GM19397 (cell line): Measurements from ENCODE around the gene DDN.

Source experiments
- ATAC-seq: cut with Tn5 transposase; IDR thresholded peaks from one replicate; pipeline ENCODE4 v1.9.1; 2021; ENCODE audit warnings: mild to moderate bottlenecking, moderate library complexity; ENCODE audit not compliant: unreplicated experiment

DDN gene

GRCh38 chr12:48969160-48969771 is 29.9 kb downstream of the DDN start:
- no peak for ATAC-seq

GRCh38 chr12:48968467-48968866 is 30.7 kb downstream of the DDN start:
- no peak for ATAC-seq

- no peak for ATAC-seq
Observed at GRCh38 chr12:48967991-48968390, 31.2 kb downstream of the DDN start.

GRCh38 chr12:48966177-48966895 is 32.8 kb downstream of the DDN start:
- no peak for ATAC-seq

GRCh38 chr12:48965298-48965838 is 33.8 kb downstream of the DDN start:
- ATAC-seq, result no peak

GRCh38 chr12:48961801-48962200 is 37.4 kb downstream of the DDN start:
- no peak for ATAC-seq

- ATAC-seq, result no peak
Observed at GRCh38 chr12:48961331-48961730, 37.8 kb downstream of the DDN start.

GRCh38 chr12:48960834-48961233 is 38.3 kb downstream of the DDN start:
- ATAC-seq, result no peak

- no peak for ATAC-seq
Observed at GRCh38 chr12:48958049-48958388, 41.2 kb downstream of the DDN start.

GRCh38 chr12:48957141-48958048 is 41.8 kb downstream of the DDN start, which contains the start of gene ARF3:
Gene ARF3, minus strand, starts transcription at chr12:48957487. Its CDS starts 16,392 bp downstream, at chr12:48941095.
- ATAC-seq, result peak; percentile 87

- peak; percentile 20 for ATAC-seq
Observed at GRCh38 chr12:48956279-48957140, 42.7 kb downstream of the DDN start.

- ATAC-seq, result no peak
Observed at GRCh38 chr12:48954841-48955501, 44.2 kb downstream of the DDN start.

- ATAC-seq, result no peak
Observed at GRCh38 chr12:48954061-48954460, 45.1 kb downstream of the DDN start.

GRCh38 chr12:48952691-48953090 is 46.5 kb downstream of the DDN start:
- no peak for ATAC-seq

GRCh38 chr12:48947727-48948126 is 51.4 kb downstream of the DDN start:
- no peak for ATAC-seq

GRCh38 chr12:48946943-48947342 is 52.2 kb downstream of the DDN start:
- ATAC-seq, result no peak

- no peak for ATAC-seq
Observed at GRCh38 chr12:48946205-48946604, 53.0 kb downstream of the DDN start.
